HG02970 (cell line): ENCODE data around the gene TMEM184A.

Source experiments
- ATAC-seq: cut with Tn5 transposase; IDR thresholded peaks from one replicate; pipeline ENCODE4 v1.9.1; 2021; ENCODE audit warnings: mild to moderate bottlenecking, moderate library complexity, moderate number of reproducible peaks; ENCODE audit not compliant: unreplicated experiment, low FRiP score

Gene TMEM184A

DNA sequence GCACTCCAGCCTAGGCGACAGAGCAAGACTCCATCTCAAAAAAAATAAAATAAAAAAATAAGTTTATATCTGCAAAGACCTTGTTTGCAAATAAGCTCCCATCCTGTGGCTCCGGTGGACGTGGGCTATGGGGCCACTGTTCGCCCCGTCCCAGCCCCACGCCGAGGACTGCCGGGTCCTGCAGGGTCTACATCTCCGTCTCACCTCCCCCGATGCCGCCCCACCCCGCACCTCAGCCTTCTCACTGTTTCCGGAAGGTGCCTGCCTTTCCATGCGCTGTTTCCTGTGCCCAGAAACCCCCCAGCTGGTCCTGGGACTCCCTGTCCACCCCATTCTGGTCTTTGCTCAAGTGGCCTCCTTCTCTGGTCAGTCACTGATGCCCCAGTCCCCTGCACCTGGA lies 46.8 kb downstream of the TMEM184A start:
- no peak for ATAC-seq

DNA sequence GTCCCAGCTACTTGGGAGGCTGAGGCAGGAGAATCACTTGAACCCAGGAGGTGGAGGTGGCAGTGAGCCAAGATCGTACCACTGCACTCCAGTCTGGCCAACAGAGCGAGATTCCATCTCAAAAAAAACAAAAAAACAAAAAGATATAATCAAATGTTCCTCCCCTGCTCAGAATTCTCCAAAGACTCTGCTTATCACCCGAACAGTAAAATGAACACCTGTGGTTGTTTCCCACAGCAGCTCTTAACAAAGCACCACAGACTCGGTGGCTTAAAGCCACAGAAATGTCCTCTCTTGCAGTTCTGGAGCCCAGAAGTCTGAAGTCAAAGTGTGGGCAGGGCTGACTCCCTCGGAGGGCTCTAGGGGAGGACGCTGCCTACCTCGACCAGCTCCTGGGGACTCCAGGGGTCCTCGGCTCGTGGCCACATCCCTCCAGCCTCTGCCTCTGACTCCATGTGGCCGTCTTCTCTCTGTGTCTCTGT lies 47.7 kb downstream of the TMEM184A start:
- no peak for ATAC-seq

DNA sequence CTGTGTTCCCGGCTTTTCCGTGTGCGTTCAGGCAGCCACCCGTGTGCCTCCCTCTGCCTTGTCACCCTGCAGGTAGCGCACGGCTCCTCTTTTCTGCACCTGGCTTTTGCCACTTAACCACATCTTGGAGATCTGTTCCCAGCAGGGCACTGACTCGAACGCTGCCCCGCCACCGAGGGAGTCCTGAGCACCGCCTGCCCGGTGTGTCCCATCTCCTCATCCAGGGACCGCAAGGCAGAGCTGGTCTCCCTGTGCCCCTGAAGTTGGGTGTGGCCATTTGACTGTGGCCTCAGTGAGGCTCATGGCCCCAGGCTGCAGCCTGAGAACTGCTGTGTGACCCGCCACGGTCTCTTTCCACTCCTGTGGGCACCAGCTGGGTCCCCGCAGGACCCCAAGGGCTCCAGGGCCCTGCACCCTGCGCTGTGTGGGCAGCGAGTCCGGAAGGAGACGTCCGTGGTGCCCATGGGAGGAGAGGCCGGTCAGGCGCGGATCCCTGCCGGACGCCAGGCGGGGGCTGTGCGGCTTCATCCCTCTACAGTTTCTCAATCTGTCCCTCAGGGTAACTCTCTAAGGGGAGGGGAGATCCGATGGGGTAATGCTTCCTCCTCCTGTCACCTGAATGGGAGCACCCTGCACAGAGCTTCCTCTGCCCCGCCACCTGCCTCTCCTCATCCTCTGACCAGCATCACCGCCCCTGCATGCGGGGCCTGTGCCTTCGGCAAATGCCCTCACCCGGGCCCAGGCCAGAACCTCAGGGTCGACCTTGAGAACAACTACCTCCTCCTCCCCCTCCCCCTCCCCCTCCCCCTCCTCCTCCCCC lies 50.1 kb downstream of the TMEM184A start:
- no peak for ATAC-seq

DNA sequence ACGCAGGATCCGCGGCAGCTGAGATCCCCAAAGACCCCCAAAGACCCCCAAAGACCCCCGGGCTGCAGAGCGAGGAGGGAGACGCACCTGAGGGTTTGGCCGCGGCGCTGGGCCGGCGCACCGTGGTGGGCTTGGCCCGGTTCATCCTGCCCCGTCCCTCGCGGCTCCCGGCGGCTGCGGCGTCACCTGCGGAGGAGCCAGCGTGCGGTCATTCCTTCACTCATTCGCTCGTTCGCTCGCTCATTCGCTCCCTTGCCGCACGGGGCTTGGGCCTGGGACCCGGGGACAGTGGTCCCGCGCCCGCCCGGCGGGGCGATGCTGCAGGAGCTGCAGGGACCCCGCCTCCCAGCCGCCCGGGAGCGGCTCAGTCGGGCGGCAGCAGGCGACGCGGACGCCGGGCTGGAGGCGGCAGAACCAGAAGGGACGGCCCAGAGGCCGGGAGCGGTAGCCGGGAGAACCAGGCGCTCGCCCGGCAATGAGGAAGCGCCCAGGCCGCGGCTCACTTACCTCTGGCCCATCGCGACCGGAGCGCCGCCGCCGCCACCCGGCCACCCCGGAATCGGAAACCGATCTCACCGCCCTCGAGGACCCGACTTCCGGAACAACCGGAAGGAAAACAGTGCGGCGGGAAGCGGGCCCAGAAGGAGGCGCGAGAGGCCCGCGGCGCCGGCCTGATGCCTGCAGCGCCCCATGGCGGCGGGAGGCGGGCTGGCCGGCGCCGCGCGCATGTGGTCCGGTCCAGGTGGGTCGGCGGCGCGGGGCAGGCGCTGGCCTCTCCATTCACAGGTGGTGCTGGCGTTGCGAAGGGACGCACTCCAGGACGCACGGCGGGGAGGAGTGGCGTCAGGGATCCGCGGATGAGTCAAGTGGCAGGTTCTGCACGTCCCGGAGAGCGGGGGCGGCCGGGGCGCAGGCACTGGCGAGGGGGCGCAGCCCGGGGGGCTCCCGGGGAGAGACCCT lies 51.9 kb downstream of the TMEM184A start, which contains the start of gene INTS1:
Gene INTS1 (minus strand): TSS at position 574 of the 960 bp plus-strand sequence. CDS start 429 bp downstream, at position 145.
- ATAC-seq = peak; percentile 81

DNA sequence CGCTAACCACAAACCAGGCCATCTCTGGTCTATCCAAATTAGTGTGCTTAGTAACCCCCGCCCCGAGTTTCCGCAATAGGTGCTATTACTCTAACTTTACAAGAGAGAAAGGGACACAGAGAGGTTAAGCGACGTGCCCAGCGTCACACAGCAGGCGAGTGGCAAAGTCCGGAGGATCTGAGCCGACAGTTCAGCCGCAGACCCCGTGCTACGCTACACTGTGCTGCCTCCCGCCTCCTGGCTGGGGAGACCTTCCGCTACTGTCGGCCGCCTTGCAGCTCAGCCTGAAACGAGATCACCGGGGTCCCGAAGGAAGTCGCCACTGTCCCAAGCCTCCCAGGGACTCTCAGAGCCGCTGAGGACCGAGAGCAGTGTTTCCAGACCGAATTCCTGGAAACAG lies 52.6 kb downstream of the TMEM184A start:
- no peak for ATAC-seq

DNA sequence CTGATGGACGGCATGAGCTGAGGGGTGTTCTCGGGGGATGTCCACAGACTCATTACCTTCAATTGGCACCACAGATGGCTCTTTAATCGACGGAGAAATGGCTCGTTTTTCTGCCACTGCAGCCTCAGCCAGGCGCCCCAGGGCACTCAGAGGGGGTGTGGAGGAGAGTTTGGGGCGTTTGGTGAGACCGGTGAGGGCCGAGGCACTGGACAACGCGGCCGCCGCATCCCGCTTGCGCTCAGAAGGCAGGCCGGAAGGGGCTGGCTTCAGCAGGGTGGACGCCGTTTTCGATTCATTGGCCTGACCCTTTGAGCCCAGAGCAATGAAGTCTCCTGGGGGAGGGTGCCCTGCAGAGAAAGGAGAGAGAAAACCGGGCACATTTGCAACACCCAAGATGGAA lies 53.2 kb downstream of the TMEM184A start:
- no peak for ATAC-seq

DNA sequence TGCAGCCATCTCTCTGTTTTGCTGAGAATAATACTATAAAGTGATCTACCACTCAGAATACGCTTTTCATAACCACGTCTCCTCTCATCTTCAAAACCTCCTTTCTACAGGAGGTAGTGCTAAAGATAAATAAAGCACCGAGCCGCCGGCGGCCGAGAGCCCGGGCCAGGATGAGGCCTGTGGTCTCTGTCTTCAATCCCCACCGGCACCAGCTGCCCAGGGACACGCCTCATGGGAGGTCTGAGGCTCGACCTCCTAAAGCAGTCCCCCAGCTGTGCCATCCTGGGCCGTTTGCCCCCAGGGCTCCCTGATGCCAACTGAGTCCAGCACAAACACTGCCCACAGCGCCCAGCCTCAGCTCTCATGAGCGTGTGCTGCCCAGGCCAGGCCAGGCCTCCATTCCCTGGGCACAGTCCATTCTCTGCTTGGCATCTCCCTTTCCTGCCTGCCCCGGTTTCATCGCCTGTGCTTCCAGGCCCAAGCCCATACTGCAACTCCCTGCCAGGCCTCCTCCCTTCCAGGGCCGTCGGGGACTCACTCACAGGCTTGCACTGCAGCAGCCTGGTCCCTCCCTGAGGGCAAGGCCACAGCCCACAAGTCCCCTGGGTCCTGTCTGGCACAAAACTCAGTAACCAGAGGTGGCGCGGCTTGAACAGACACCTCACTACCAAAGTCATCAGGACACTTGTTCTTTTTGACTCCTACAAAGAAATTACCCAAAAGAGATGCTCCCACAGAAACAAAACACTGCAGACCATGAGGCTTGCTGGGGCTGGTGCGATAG lies 54.3 kb downstream of the TMEM184A start:
- ATAC-seq = no peak

DNA sequence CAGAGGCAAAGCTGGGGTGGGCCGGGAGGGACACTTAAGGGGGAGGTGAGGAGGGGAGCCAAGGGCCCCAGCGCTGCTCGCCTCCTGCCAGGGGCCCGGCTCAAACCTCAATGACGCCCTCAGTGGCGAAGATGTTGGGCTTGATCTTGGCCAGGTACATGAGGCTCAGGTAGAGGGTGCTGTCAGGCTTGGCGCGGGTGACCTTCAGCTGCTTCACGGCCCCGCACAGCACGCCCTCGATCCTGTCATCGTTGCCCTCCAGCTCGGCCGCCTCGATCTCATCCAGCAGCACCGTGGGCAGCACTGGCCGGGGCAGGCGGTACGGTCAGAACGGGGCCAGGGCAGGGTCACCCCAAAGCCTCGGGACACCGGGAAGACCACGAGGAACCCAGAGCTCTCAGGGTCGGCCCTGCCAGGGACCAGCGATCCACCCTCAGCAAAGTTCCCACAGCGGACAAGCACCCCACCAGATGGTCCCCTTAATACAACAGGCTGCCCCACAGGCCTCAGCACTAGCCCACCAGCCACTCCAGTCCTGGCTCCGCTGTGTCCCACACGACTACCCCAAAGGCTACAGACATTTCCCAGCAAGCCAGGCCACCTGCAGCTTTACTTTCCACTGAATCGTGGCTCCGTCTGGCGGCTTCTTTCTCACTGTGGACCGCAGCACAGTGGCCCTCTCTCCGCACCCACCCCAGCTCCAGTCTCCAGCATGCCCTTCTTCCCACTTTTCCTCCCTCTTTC lies 55.8 kb downstream of the TMEM184A start:
- ATAC-seq = no peak

DNA sequence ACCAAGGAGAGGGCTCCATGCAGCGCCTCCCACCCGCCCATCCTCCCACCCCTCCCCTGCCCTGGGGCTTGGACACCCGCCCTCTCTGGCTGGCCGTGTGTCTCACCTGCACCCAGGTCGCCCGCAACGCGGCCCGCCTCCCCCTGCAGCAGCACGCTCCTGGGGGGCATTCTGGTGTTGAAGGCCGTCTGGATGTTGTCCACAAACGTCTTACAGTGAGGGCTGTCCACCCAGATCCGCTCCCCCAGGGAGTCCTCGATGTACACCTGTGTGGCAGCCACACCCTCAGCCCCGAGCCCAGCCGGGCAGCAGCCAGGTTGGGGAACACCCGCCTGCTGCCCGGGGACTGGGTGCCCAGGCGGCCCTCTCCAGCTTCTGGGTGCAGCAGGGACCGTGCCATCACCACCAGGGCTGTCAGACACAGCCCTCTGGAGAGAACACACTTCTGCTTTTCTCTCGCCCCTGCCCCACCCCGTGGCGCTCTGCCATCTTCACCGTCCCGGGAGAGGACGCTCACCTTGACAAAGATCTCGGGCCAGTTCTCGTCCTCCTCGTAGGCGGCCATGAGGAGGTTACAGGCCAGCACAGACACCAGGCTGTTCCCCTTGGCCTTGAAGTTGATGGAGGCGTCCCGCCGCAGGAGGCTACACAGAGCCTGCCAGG lies 56.5 kb downstream of the TMEM184A start:
- no peak for ATAC-seq

DNA sequence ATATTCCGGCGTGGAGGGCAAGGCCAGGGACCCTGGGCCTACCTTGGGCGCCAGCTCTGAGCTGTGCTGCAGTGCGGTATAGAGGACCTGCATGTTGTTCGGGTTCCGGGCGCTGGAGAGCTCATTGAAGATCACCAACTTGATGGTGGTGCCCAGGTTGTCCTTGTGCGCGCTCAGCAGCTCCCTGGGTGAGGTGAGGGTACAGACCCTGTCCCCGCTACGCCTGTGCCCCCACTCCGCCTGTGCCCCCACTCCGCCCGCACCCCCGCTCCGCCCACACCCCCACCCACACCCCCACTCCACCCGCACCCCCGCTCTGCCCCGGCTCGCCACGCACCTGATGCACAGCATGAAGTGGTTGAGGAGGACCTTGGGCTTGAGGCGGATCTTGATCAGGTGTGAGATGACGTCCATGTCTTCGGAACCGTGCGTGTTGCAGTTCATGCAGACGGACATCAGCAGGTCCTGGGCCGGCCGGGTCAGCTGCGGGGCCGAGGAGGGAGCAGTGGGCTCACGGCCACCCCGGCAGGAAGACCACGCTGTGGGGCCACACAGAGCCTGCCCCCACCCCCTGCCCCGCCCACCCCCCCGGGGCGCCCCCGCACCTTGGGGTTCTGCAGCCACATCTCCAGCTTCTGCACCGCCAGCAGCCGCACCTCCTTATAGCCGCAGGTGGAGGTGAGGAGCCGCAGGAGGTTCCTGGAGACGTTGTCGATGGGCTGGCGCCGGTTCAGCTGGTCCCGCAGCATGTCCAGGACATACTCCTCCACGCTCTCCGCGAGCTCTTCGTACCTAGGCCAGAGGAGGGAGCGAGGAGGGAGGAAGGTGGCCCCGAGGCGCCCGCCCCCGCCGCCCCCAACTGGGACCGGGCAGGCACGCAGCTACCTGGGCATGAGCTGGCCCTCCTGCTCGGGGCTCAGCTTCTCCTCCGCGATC lies 57.4 kb downstream of the TMEM184A start:
- no peak for ATAC-seq

DNA sequence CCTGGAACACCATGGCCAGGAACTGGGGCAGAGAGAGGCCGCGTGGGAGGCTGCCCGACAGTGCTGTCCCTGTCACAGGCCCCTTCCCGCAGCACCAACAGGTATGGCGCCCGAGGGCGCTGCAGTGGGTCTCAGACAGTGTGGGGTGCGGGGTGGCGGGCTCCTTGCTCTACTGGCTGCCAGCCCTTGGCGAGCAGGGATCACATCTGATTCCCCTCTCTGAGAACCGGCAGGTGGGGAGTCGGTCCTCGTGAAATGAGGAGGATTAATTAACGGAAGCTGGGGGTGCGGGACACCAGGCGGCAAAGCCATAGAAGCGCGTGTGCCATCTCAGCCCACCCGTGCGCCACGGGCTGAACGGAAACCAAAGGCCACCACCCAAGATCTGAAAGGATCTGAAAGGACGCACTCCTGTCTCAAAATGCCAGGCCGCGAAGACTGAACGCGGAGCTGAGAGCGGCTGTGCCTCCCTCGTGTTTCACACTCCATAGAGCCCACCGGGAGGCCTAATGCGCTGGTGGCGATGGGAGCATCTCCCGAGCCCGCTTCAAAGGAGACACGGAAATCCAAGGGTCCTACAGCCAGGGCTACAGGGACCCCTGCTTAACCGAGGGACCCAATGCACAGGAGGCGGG lies 58.6 kb downstream of the TMEM184A start:
- no peak for ATAC-seq

DNA sequence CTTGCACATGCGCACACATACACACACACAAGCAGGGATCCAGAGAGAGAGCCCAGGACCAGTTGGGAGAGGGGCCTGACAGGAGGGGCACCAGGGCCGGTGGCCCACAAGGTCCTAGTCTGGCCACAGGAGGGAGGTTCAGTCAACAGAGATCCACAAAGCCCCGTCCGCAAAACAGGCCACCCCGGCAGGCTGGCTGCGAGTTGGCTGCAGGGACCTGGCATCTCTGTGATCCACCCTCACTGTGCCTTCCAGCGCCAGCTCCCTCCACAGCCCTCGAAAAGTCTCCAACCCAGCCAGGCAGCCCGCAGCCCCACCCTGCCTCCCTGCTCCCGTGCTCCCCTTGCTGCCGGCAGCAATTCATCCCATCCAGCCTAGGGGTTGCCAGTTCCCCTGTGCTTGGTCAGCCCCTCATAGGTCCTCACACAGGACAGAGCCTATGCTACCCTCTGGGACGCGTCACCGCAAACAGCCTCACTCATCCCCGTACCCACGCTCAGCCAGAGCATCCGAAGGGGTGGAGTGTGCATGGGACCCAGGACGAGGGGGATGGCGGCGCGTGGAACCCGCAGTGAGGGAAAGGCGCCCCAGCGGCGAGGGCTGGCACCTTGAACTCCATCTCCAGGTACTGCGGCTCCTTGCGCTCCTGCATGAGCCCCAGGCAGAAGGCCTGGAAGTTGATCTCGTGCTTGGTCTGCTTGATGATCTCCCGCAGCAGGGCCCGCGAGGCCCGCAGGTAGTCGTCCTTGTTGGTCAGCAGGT lies 59.3 kb downstream of the TMEM184A start:
- ATAC-seq = no peak

DNA sequence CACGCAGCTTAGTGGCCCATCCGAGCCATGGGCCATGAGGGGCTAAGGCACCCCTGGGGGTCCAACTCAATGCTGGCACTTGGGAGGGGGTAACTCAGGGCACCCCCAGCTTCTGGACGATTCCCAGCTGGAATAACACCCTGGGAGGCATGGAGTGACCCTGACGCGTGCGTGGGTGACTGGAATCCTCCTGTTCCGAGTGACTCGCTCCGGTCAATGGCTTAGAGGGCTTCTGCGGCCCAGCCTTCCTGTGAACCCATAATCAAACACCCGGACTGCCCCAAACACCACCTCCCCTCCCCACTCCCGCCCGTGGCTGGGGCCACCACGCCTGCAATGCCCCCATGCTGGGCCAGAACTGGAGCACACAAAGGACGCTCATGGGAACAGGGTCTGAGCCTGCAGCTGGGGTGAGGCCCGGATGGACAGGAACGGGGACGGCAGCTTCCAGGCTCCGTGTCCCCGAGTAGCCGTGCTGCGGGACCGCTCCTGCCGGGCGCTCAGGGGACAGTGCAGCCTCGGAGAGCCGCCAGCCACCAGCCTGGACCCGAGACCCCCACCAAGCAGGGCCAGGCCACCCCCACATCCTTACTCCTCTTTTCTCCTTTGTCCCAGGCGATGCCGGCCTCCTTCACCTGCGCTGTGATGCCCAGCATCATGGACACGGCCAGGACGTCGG lies 60.3 kb downstream of the TMEM184A start:
- no peak for ATAC-seq

DNA sequence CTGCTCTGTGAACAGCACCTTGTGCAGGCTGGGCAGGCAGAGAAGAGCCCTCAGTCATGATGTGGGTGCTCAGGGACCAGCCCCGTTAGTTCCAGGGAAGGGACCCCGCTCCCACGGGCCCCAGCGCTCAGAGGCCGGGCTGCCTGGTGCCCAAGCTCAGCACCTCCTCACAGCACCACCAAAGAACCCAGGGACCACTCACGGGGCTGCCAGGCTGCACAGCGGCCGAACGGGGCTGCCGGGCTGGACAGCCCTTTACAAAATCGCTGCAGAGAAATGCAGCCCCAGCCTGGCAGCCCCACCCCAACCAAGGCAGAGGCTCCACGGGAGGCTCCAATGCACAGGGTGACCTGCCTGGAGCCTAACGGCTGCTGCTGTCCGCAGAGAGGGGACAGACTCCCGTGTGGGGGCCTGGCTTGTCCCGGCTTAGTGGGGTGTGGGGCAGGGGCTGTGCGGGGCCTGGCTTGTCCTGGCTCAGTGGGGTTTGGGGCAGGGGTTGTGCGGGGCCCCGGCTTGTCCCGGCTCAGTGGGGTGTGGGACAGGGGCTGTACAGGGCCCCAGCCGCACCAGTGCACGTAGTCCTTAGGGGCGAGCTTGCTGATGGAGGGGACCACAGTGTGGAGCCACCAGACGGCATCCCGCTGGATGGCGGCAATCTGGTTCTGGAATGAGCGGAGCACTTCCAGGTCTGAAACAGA lies 61.0 kb downstream of the TMEM184A start:
- no peak for ATAC-seq

DNA sequence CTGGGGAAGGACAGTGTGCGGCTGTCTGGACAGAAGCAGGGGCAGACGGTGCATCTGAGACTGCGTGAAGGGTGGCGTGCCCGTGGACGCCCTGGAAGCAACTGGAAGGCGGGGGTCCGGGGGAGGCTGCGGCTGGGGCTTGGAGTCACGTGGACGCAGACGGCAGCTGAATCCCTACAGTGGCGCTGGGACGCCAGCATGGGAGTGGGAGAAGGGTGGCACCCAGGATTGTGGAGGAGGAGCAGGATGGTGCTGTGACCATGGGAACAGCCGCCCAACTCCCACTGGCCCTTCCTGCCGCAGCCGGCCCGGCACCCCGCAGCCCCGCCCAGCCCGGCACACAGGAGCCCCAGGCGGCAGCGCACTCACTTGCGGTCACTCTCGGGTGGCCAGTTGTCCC lies 61.6 kb downstream of the TMEM184A start:
- ATAC-seq = no peak

DNA sequence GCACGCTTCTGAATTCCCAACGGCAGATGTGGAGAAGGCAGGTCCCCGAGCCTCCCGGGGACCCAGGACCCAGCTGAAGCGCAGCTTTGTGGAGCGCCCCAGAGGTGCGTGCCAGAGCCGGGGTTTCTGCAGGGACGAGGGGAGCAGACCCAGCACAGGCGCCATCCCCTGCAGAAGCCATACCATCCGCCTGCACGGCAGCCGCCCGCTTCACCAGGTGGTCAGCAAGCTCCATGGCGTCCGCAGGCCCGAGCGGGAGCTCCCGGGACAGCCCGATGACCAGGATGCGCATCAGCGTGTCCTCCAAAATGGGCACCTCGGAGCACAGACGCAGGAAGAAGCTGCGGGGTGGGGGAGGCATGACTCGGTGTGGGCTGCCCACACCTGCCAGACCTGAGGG lies 62.4 kb downstream of the TMEM184A start:
- no peak for ATAC-seq
